Forelimb muscle (tissue), 1 donor: ENCODE data around the gene BMPR1B. TPM values are rescaled to one million over a fixed set of nuclear protein-coding genes. Genes with fewer than 3 reads are reported as not detected.

ENCODE experiments used
- DNase-seq: peaks from one replicate; pipeline ENCODE4 v3.0.0-alpha.2; 2013; ENCODE audit warnings: low read depth
- polyA plus RNA-seq: library from polyadenylated mRNA; unstranded; fragments of 120-200 nt; gene quantifications from one replicate; pipeline ENCODE4 v1.2.1, GENCODE V29; 2013; ENCODE audit not compliant: insufficient read length

BMPR1B gene
- polyA plus RNA-seq, 1 donor, result 16.0 TPM

- no peak for DNase-seq
Observed at GRCh38 chr4:95087657-95088455, 330.1 kb downstream of the BMPR1B start.

GRCh38 chr4:95091272-95091671 lies 333.5 kb downstream of the BMPR1B start:
- peak; percentile 8 for DNase-seq

GRCh38 chr4:95092766-95093165 lies 335.0 kb downstream of the BMPR1B start:
- DNase-seq, result peak; percentile 14

- no peak for DNase-seq
Observed at GRCh38 chr4:95093460-95093859, 335.7 kb downstream of the BMPR1B start.

GRCh38 chr4:95093936-95094929 lies 336.5 kb downstream of the BMPR1B start:
- DNase-seq, result no peak

GRCh38 chr4:95095348-95095974 lies 337.7 kb downstream of the BMPR1B start:
- peak; percentile 14 for DNase-seq

- no peak for DNase-seq
Observed at GRCh38 chr4:95102162-95102790, 344.5 kb downstream of the BMPR1B start.

- no peak for DNase-seq
Observed at GRCh38 chr4:95105112-95105511, 347.4 kb downstream of the BMPR1B start.

- no peak for DNase-seq
Observed at GRCh38 chr4:95105983-95106382, 348.2 kb downstream of the BMPR1B start.

GRCh38 chr4:95106408-95106928 lies 348.7 kb downstream of the BMPR1B start:
- no peak for DNase-seq

- DNase-seq, result no peak
Observed at GRCh38 chr4:95107004-95107403, 349.2 kb downstream of the BMPR1B start.

- no peak for DNase-seq
Observed at GRCh38 chr4:95107635-95108034, 349.9 kb downstream of the BMPR1B start.

GRCh38 chr4:95108883-95109421 lies 351.2 kb downstream of the BMPR1B start:
- DNase-seq, result no peak

- DNase-seq, result no peak
Observed at GRCh38 chr4:95114521-95114920, 356.8 kb downstream of the BMPR1B start.

- DNase-seq, result no peak
Observed at GRCh38 chr4:95118497-95118896, 360.7 kb downstream of the BMPR1B start.

GRCh38 chr4:95120456-95120855 lies 362.7 kb downstream of the BMPR1B start:
- DNase-seq, result no peak

GRCh38 chr4:95122001-95122400 lies 364.2 kb downstream of the BMPR1B start:
- DNase-seq, result no peak

GRCh38 chr4:95124906-95125504 lies 367.2 kb downstream of the BMPR1B start:
- peak; percentile 36 for DNase-seq

- DNase-seq, result no peak
Observed at GRCh38 chr4:95129031-95129430, 371.3 kb downstream of the BMPR1B start.

- DNase-seq, result peak; percentile 81
Observed at GRCh38 chr4:95129821-95130311, 372.1 kb downstream of the BMPR1B start.
